Cerebellar nuclear complex (tissue), 1 donor: ENCODE data around the gene ABCC4.

ENCODE experiments used
- DNase-seq, 2 experiments: peaks; one replicate each; lab custom pipeline; 2025; lab: John Stamatoyannopoulos, UW

ABCC4 gene

DNA sequence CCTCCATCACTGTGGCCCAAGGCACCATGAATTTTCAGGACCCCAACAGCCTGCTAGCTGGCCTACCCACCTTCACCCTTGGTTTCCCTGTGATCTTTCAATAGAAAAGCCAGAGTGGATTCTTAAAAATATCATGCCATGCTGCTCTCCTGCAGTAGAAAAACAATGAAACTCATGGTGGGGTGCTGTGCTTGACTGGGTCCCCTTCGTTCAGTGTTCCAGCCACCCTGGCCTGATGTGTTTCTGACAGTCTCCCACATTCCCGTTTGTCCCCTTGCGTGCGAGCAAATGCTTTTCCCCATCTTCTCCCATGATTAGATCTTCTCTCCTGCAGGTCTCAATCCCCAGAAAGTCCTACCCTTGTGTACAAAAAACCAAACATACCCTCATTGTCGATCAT lies 43.2 kb downstream of the ABCC4 start:
- DNase-seq = no peak

DNA sequence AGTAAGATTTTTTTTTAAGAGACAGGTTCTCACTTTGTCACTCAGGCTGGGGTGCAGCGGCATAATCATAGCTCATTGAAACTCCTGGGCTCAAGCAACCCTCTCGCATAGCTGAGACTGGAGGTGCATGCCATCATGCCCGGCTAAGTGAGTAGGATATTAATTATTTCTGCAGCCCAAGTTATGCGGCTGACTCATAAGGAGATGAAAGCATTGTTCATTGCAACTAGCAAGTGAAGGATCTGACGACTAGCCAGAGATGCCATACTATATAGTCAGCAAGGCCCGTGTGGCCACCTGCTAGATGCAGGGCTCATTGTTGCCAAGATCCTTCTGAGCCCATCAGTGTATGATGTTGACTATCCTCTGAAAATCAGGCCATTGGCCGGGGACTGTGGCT lies 45.2 kb downstream of the ABCC4 start:
- DNase-seq = no peak

DNA sequence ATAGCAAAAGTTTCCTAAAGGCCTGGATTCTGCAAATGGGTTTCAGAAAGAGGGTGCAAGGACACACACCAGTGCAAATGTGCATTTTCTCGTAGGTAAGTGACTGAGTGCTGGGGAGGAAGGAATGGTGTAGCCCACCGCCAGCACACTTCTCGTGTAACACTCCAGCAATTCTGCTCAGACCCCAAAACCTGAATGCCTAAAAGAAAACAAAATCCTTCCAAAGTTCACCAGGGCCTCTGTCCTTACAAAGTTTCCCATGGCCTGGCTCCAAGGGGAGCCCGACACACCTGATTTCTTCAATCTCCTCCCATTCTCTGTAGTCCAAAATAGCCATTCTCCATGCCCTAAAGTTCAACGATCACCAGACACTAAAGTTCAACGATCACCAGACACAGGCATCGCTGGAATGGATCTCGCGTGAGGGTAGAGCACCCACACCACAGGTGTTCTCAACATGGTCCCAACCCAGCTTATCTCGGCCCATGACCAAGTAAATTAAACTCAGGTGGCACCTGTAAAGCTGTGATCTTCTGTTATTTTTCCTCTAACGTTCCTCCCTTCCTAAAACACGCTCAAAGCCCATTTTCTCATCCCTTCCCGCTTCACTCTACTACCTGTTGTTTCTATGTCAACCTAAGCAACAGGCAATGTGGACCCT lies 46.0 kb downstream of the ABCC4 start:
- DNase-seq = no peak

GRCh38 chr13:95254339-95254738 lies 46.9 kb downstream of the ABCC4 start:
- no peak for DNase-seq

DNA sequence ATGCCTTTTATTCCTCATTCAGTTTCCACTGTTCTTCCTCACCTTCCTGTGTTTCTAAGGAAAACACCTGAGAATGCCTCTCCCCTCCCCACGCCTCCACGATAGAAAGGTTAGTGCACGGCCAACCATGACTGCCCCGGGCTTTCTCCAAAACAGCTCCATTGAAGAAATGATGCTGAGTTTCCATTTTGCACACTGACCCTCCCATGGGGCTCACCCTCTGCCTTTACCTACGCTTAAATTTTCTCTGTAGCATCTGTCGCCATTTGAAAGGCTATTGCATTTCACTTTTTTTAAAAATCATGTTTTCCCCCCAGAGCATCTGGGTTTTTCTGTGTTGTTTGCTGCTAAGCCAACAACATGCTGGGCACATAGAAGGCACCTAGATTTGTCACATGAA lies 48.2 kb downstream of the ABCC4 start:
- no peak for DNase-seq

- DNase-seq = no peak
Observed at GRCh38 chr13:95251641-95252040, 49.6 kb downstream of the ABCC4 start.

GRCh38 chr13:95250961-95251360 lies 50.3 kb downstream of the ABCC4 start:
- DNase-seq = no peak

- no peak for DNase-seq
Observed at GRCh38 chr13:95248953-95249352, 52.3 kb downstream of the ABCC4 start.

DNA sequence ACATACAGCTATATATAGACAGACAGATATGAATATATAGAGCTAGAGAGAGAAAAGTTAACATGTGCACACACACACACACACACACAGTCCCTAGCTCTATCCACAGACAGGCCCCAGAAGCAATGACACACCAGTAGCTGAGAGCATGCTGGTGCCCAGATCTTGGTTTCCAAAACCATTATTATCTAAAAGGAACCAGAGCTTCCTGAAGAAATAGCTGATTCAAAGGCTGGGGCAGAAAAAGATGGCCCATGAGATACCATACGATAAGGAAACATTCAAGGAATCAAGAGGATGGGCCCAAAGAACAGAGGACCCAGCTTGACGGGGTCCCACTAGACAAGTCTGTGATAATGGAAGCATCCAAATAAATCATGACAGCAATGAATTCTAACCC lies 53.4 kb downstream of the ABCC4 start:
- DNase-seq = no peak

- no peak for DNase-seq
Observed at GRCh38 chr13:95247171-95247570, 54.1 kb downstream of the ABCC4 start.

GRCh38 chr13:95246292-95247082 lies 54.8 kb downstream of the ABCC4 start:
- DNase-seq = no peak

DNA sequence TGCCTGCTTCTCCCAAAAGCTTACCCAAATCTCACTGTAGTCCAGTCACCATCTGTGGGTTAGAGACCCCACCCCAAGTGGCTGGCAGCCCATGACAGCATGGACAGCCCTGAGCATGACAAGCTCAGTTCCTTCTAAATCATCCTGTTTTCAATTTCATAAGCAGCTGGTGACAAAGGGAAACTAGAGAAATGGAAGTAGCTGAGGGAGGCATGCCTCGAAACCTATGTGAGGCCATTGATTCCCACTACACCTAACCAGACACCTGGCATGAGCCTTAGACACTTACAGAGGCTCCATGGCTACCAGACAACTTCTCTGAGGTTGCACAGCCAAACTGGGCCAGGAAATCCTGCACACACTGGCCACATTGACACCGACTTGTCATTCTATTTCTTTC lies 56.2 kb downstream of the ABCC4 start:
- DNase-seq = no peak

DNA sequence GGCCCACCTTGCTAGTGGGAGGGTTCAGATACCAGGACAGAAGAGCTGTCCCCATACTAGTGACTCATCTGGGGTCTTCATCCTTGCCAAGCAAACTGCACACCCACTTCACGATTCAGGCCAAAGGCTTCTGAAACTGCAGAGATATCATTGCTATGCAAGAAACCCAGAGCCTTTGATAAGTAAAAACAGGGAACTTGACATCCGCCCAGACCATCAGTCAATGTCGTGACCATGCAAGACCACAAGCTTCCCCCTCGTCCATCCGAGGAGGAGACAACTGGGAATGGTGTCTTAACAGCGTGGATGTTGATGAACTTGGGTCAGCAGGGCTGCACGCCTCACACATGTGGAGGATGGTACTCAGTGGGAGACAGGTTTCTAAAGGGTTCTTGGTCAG lies 58.0 kb downstream of the ABCC4 start:
- DNase-seq = no peak

- no peak for DNase-seq
Observed at GRCh38 chr13:95241321-95241720, 59.9 kb downstream of the ABCC4 start.

- DNase-seq = no peak
Observed at GRCh38 chr13:95239283-95239682, 62.0 kb downstream of the ABCC4 start.

DNA sequence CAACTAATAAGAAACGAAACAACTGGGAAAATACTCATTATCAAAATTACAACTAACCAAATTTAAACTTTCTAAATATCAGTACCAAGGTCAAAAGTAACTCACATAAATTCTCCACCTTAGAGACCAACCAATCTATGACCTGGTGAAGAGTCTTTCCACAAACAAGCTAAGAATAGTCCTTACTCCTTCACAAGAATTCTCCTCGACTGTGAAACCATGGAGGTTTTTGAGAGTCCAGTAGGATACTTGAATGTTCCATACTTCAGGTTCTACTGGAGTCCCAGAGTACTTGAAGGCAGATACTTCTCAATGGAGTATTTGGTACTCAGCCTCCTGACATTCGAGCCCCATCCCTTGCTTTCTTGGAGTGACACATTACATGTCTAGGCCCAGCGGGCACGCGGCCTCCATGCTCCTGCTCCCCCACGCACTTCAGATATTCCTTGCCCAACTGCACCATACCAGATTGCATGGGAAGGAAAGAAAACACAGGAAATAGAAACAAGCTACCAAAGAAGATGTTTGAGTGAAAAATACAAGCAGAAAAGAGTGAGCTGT lies 63.9 kb downstream of the ABCC4 start:
- DNase-seq = no peak

DNA sequence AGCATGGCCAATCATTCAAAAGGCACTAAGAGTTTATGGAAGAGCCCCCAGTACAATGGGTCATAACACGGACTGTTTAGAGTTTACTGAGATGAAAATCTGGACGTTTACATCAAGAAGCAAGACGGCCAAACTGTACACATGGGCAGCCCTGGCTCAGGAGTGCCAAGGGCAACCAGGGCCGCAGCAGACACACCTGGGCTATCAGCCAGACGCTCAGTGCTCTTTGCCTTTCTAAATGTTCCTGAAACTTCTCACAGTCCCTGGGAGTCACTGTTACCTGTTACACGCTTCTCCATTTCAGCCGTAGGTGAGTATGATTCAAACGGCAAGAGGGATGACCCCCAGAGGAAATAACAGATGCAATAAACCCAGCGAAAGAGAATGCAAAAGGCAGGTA lies 64.5 kb downstream of the ABCC4 start:
- no peak for DNase-seq

GRCh38 chr13:95235974-95236373 lies 65.3 kb downstream of the ABCC4 start:
- no peak for DNase-seq

DNA sequence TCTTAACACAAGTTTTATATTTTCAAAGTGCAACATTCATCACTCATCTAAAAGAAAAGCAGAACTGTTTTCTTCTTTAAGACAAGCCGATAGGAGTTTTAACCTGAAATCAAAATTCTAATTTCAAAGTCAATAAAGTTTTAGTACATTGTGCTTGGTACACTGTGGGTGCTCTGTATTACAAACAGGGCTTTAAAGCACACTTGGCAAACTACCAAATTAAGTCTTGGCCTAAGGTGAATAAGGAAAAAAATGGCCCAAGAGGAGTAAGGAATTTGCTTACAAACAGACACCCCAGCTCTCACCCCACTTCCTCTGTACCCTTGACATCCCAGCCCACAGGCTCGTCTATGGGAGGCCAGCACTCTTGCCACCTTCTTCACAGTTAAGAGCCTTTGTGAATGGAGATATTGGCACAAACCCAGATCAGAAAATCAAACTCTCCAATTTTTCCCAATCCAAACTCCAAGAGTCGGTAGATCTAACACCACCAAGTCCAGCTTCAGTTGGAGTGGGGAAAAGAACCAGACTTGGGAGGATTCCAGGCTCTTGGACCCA lies 66.0 kb downstream of the ABCC4 start:
- DNase-seq = no peak

- no peak for DNase-seq
Observed at GRCh38 chr13:95234242-95234641, 67.0 kb downstream of the ABCC4 start.

GRCh38 chr13:95233026-95233635 lies 68.1 kb downstream of the ABCC4 start:
- no peak for DNase-seq

- no peak for DNase-seq
Observed at GRCh38 chr13:95231393-95231792, 69.9 kb downstream of the ABCC4 start.

DNA sequence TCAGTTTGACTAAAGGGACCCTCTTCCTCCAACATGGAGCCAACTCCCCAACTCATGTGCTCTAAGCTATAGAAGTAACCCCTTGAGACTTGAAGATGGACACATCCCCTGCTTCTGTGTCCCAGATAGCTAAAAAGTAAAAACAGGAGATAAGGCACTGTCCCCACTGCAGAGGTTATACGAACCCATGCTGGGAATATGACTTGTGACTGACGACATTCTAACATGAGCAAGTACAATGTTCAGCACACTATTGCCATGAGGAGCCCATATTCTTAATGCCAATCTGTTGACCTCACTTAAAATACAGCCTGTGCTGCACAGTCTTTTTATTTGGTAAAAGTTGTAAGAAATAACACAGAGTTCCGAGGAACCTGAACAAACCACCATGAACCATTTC lies 71.4 kb downstream of the ABCC4 start:
- DNase-seq = no peak
